Karpas-422 (cell line): ENCODE data around the gene SRC. TPM values are rescaled to one million over a fixed set of nuclear protein-coding genes. Genes with fewer than 3 reads are reported as not detected.

Source experiments
- DNase-seq: peaks from one replicate; pipeline ENCODE4 v3.0.0-alpha.2; 2015
- H2AFZ ChIP-seq: fragments of 200-600 bp; sonication (generic); 2 replicates; pipeline ENCODE4 v1.6.1; 2014; ENCODE audit warnings: antibody characterized with exemption, low read length, mixed read lengths
- H3K27ac ChIP-seq: fragments of 200-600 bp; sonication (generic); 2 replicates; pipeline ENCODE4 v1.5.1; 2014; ENCODE audit warnings: mild to moderate bottlenecking, low read length, moderate library complexity
- H3K27me3 ChIP-seq: fragments of 200-600 bp; sonication (generic); 2 replicates; pipeline ENCODE4 v1.6.1; 2014; ENCODE audit warnings: low read length, mixed read lengths
- H3K36me3 ChIP-seq: fragments of 200-600 bp; sonication (generic); 2 replicates; pipeline ENCODE4 v1.6.1; 2014; ENCODE audit warnings: low read length, mixed read lengths; ENCODE audit not compliant: insufficient read depth
- H3K4me1 ChIP-seq: fragments of 200-600 bp; sonication (generic); 2 replicates; pipeline ENCODE4 v1.6.1; 2014; ENCODE audit warnings: mild to moderate bottlenecking, low read length, mixed read lengths
- H3K4me2 ChIP-seq: fragments of 200-600 bp; sonication (generic); 2 replicates; pipeline ENCODE4 v1.6.1; 2014; ENCODE audit warnings: low read length, low read depth, mild to moderate bottlenecking; ENCODE audit not compliant: poor library complexity, severe bottlenecking
- H3K4me3 ChIP-seq: fragments of 200-600 bp; sonication (generic); 2 replicates; pipeline ENCODE4 v1.5.1; 2014; ENCODE audit warnings: mild to moderate bottlenecking, antibody characterized with exemption, low read length, mixed read lengths
- H3K79me2 ChIP-seq: fragments of 200-600 bp; sonication (generic); 2 replicates; pipeline ENCODE4 v1.6.1; 2014; ENCODE audit warnings: mild to moderate bottlenecking, low read length, mixed read lengths
- H3K9ac ChIP-seq: fragments of 200-600 bp; sonication (generic); 2 replicates; pipeline ENCODE4 v1.6.0; 2014; ENCODE audit warnings: low read length
- H3K9me2 ChIP-seq: fragments of 200-600 bp; sonication (generic), shearing (Covaris generic); replicated peaks from 2 replicates; pipeline ENCODE4 v1.6.0; 2014; ENCODE audit warnings: mild to moderate bottlenecking, low read length, moderate library complexity; ENCODE audit not compliant: insufficient read depth
- H3K9me3 ChIP-seq: fragments of 300-700, 200-600 bp; sonication (generic); 2 replicates; pipeline ENCODE4 v1.6.1; 2014; ENCODE audit warnings: low read length, mixed read lengths
- H4K20me1 ChIP-seq: fragments of 200-600 bp; sonication (generic); 2 replicates; pipeline ENCODE4 v1.6.1; 2014; ENCODE audit warnings: mild to moderate bottlenecking, antibody characterized with exemption, low read length, low read depth; ENCODE audit not compliant: insufficient read depth
- total RNA-seq: library from RNA; depleted of rRNA; stranded (reverse); fragments of >200 nt; shearing (Covaris generic); gene quantifications from 2 replicates; pipeline ENCODE4 v1.2.3, GENCODE V29; 2014; ENCODE audit warnings: low replicate concordance; rRNA removed

Gene SRC
- total RNA-seq, 1 experiment from 2014 or later, result 41.5 TPM

DNA sequence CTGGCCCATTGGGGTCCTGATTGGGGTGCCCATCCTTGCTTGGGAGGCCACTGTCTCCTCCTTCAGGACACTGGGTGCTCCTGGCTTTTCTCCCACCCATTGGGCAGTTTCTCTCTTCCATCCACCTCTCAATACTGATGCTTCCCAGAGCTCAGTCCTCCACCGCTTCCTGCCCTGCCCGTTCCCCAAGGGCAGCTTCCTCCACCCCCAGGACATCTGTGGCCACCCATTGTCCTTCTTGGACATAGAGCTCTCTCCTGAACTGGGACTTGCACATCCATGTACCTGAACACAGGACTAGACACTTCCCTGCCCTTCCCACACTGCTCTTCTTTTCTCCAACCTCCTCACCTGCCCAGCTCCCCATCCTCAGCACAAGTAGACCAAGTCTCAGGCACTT lies 105.7 kb downstream of the SRC start:
- H3K9me2 ChIP-seq, result no peaks in the 10 kb centered on the region

DNA sequence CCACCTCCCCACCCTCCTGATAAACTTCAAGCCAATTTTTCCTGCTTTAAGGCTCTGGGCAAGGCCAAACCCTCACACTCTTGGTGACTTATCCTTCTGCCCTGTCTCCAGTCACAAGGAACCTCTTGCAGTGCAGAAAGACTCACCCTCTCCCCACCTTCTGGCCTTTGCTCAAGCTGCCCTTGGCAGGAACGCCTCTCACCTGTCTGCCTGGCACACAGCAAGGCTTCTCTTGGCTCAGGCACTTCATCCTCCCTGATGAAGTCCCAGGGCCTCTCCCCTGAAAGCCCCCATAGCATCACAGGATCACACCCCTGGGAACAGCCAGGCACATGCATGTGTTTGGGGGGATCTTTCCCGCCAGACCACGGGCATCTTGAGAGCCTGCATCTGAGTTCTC lies 106.3 kb downstream of the SRC start:
- H3K9me3 ChIP-seq, result no peaks in the 10 kb centered on the region
- H3K4me1 ChIP-seq, result no peaks in the 10 kb centered on the region
- H3K27me3 ChIP-seq, result no peaks in the 10 kb centered on the region; the same call in 1 of the 2 replicates
- H2AFZ ChIP-seq, result no peak overlapping the region
- H3K27ac ChIP-seq, result no peak overlapping the region
- no peak overlapping the region for H3K4me3 ChIP-seq
- H3K79me2 ChIP-seq, result no peaks in the 10 kb centered on the region
- H3K9ac ChIP-seq, result no peak overlapping the region
- H3K36me3 ChIP-seq, result no peaks in the 10 kb centered on the region
- H3K4me2 ChIP-seq, result no peak overlapping the region
- H3K9me2 ChIP-seq, result no peaks in the 10 kb centered on the region
- DNase-seq, result no peak
- no peaks in the 10 kb centered on the region for H4K20me1 ChIP-seq

More for the DNA sequence above, 105.7 kb downstream of the SRC start:
- H3K9ac ChIP-seq, result no peak overlapping the region
- no peak overlapping the region for H3K27ac ChIP-seq
- H3K79me2 ChIP-seq, result no peaks in the 10 kb centered on the region
- H3K27me3 ChIP-seq, result no peaks in the 10 kb centered on the region; the same call in 1 of the 2 replicates
- no peaks in the 10 kb centered on the region for H3K4me1 ChIP-seq
- no peak overlapping the region for H2AFZ ChIP-seq
- no peak overlapping the region for H3K4me2 ChIP-seq
- H4K20me1 ChIP-seq, result no peaks in the 10 kb centered on the region
- H3K9me3 ChIP-seq, result no peaks in the 10 kb centered on the region
- H3K4me3 ChIP-seq, result no peak overlapping the region
- DNase-seq, result no peak
- H3K36me3 ChIP-seq, result no peaks in the 10 kb centered on the region

DNA sequence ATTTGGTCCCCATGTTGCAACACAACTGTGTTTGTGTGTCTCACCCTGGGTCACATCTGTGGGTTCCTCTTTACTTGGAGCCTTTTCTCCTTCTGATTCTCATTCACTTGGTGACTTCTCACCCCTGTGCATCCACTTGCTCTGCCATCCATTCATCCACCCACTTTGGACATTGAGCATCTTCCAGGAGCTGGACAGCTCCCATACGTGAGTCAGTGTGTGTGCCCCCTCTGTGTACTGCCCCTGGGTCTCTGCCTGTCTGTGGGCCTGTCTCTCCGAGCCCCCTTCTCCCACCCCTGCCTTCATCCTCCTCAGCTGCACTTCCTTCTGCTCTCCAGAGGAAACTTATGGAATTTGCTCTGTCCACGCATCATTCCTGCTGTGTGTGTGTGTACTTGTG lies 107.3 kb downstream of the SRC start:
- no peaks in the 10 kb centered on the region for H3K9me3 ChIP-seq
- no peaks in the 10 kb centered on the region for H3K4me1 ChIP-seq
- H3K36me3 ChIP-seq, result no peaks in the 10 kb centered on the region

DNA sequence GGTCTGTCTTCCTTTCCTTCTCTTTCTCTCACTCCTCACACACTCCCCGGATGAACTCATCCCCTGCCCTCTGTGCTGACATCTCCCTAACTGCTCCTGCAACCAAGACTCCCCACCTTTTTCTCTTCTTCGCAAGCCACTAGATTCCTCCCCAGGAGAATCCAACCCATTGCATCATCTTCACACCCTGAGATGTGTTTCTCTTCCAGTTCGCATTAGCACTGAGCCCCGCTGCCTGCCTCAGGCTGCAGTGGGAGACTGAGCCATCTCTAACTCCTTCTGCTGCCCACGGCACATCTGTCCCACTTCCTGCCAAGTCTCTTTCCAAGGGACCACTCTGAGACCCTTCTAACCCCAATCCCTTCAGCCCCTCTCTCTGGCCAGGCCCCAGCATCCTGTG lies 107.9 kb downstream of the SRC start:
- Histone ChIP-seq H4K20me1 (no peaks in the 10 kb centered on the region), H3K4me3 (no peak overlapping the region), H3K27me3 (no peaks in the 10 kb centered on the region; the same call in 1 of the 2 replicates), H3K9me3 (no peaks in the 10 kb centered on the region), H3K9ac (no peak overlapping the region), H3K36me3 (no peaks in the 10 kb centered on the region), H2AFZ (no peak overlapping the region), H3K79me2 (no peaks in the 10 kb centered on the region), H3K27ac (no peak overlapping the region), H3K4me1 (no peaks in the 10 kb centered on the region), H3K9me2 (no peaks in the 10 kb centered on the region), H3K4me2 (no peak overlapping the region)
- DNase-seq, result no peak

More for the DNA sequence above, 107.3 kb downstream of the SRC start:
- Histone ChIP-seq H3K79me2 (no peaks in the 10 kb centered on the region), H3K9ac (no peak overlapping the region), H3K27me3 (no peaks in the 10 kb centered on the region; the same call in 1 of the 2 replicates), H3K27ac (no peak overlapping the region), H2AFZ (no peak overlapping the region), H4K20me1 (no peaks in the 10 kb centered on the region), H3K4me3 (no peak overlapping the region), H3K4me2 (no peak overlapping the region), H3K9me2 (no peaks in the 10 kb centered on the region)
- DNase-seq, result no peak

- H3K4me1 ChIP-seq, result no peaks in the 10 kb centered on the region
- no peak overlapping the region for H3K9ac ChIP-seq
- no peaks in the 10 kb centered on the region for H3K9me2 ChIP-seq
- H3K79me2 ChIP-seq, result no peaks in the 10 kb centered on the region
- H3K27me3 ChIP-seq, result no peaks in the 10 kb centered on the region; the same call in 1 of the 2 replicates
- H3K36me3 ChIP-seq, result no peaks in the 10 kb centered on the region
- H2AFZ ChIP-seq, result no peak overlapping the region
- no peak for DNase-seq
- H3K9me3 ChIP-seq, result no peaks in the 10 kb centered on the region
- H3K4me2 ChIP-seq, result no peak overlapping the region
- H3K4me3 ChIP-seq, result no peak overlapping the region
- H3K27ac ChIP-seq, result no peak overlapping the region
- H4K20me1 ChIP-seq, result no peaks in the 10 kb centered on the region
Measured at GRCh38 chr20:37454636-37455385, 108.9 kb downstream of the SRC start.

Other genes starting within 250 kb of the SRC start
- 125 and 283 TPM in 2 replicates for gene RPN2, start 166.8 kb upstream of the SRC start, total RNA-seq
- 1.3 and 1.9 TPM in 2 replicates for gene MROH8, start 166.6 kb upstream of the SRC start, total RNA-seq
- not detected in 2 replicates for gene GHRH, start 84.3 kb upstream of the SRC start, total RNA-seq
- 7.7 and 8.5 TPM in 2 replicates for gene MANBAL, start 56.5 kb upstream of the SRC start, total RNA-seq
- gene NNAT, start 175.1 kb downstream of the SRC start, total RNA-seq, result not detected in 2 replicates
- 119 TPM in 2 replicates for gene BLCAP, start 181.7 kb downstream of the SRC start, total RNA-seq